ENCODE results near the gene IZUMO1. TPM values are rescaled to one million over a fixed set of nuclear protein-coding genes. Genes with fewer than 3 reads are reported as not detected.

IZUMO1 gene
- total and polyA plus RNA-seq, 2 of the 13 experiments (the other 11 are each of a cell fraction or from before 2014, with no cell fraction given): 0.07 to 0.22 TPM

- TF ChIP-seq HINFP (CRISPR knock-in tag; IDR thresholded peaks at IDR 0.05; ENCODE audit: low read depth): 0 out of 2 replicates have a peak, but pooled peaks have one; percentile 28
- peak; percentile 85; the same call in 1 of the 2 replicates for TF ChIP-seq ZNF564 (CRISPR knock-in tag; IDR thresholded peaks at IDR 0.05)
- TF ChIP-seq ARHGAP35 (CRISPR knock-in tag; IDR thresholded peaks at IDR 0.05; ENCODE audit: borderline replicate concordance): 0 out of 2 replicates have a peak, but pooled peaks have one; percentile 40
- no peak for TF ChIP-seq SNAPC4 (CRISPR knock-in tag; IDR thresholded peaks at IDR 0.05)
- peak; percentile 63; the same call in 1 of the 2 replicates for TF ChIP-seq YEATS4 (CRISPR knock-in tag; IDR thresholded peaks at IDR 0.05; ENCODE audit: borderline replicate concordance)
- no peak for TF ChIP-seq POGZ (CRISPR knock-in tag; IDR thresholded peaks at IDR 0.05)
- TF ChIP-seq SOX6 (IDR thresholded peaks at IDR 0.05): no peak
- 0 out of 2 replicates have a peak, but pooled peaks have one; percentile 23 for TF ChIP-seq SOX6 (CRISPR knock-in tag; IDR thresholded peaks at IDR 0.05)
- TF ChIP-seq ZNF674 (CRISPR knock-in tag; IDR thresholded peaks at IDR 0.05; ENCODE audit: low read depth): no peak
- TF ChIP-seq KLF12 (CRISPR knock-in tag; IDR thresholded peaks at IDR 0.05; ENCODE audit: borderline replicate concordance): peak; percentile 73; the same call in 1 of the 2 replicates
- peak; percentile 76 for TF ChIP-seq POLR2G (IDR thresholded peaks at IDR 0.05; ENCODE audit: low read depth, low read length)
- TF ChIP-seq ZNF350 (CRISPR knock-in tag; IDR thresholded peaks at IDR 0.05; ENCODE audit: borderline replicate concordance, low read depth): no peak
- peak; percentile 67 for TF ChIP-seq PHF8 (CRISPR knock-in tag; IDR thresholded peaks at IDR 0.05)
- peak; percentile 74; the same call in 1 of the 2 replicates for TF ChIP-seq PAX8 (CRISPR knock-in tag; IDR thresholded peaks at IDR 0.05; ENCODE audit: borderline replicate concordance)
- no peak for TF ChIP-seq NRL (CRISPR knock-in tag; IDR thresholded peaks at IDR 0.05; ENCODE audit: borderline replicate concordance)
- 0 out of 2 replicates have a peak, but pooled peaks have one; percentile 27 for TF ChIP-seq ZC3H13 (CRISPR knock-in tag; IDR thresholded peaks at IDR 0.05)
- no peak for TF ChIP-seq NONO (IDR thresholded peaks at IDR 0.05)
- TF ChIP-seq NONO (CRISPR knock-in tag; conservative IDR thresholded peaks at IDR 0.05): peak; percentile 52
- TF ChIP-seq TAF15 (IDR thresholded peaks at IDR 0.05; ENCODE audit: low read depth, low read length, poor library complexity, severe bottlenecking): no peak
- peak; percentile 71 for TF ChIP-seq ZNF672 (CRISPR knock-in tag; IDR thresholded peaks at IDR 0.05)
- no peak for TF ChIP-seq THYN1 (CRISPR knock-in tag; IDR thresholded peaks at IDR 0.05; ENCODE audit: borderline replicate concordance, low read depth)
- TF ChIP-seq MAX (IDR thresholded peaks at IDR 0.05): peak; percentile 94
- TF ChIP-seq ZNF460 (CRISPR knock-in tag; IDR thresholded peaks at IDR 0.05; ENCODE audit: borderline replicate concordance): no peak
Observed at GRCh38 chr19:48738557-48739403, 7.9 kb downstream of the IZUMO1 start (continued).

Measured in HepG2 (cell line).